GM12873 (cell line): ENCODE measurements around the gene EPB41L3.

Experiments
- CTCF ChIP-seq: IDR thresholded peaks from 2 replicates; pipeline ENCODE4 v1.5.1; 2012; ENCODE audit warnings: low read depth, mild to moderate bottlenecking, moderate library complexity, low read length, control low read depth; ENCODE audit not compliant: insufficient read depth; ENCODE audit errors: missing control alignments

Gene EPB41L3

GRCh38 chr18:5543773-5544389, at the start of gene EPB41L3:
Gene EPB41L3 (minus strand): TSS chr18:5543997. CDS start chr18:5489183, 54,814 bp downstream.
- no peak for TF ChIP-seq CTCF

GRCh38 chr18:5588529-5588928, 44.7 kb upstream of the EPB41L3 start:
- no peak for TF ChIP-seq CTCF

- no peak for TF ChIP-seq CTCF
These were observed 41.9 kb upstream of the EPB41L3 start for GRCh38 chr18:5585653-5586052.

GRCh38 chr18:5584746-5585417, 41.1 kb upstream of the EPB41L3 start:
- TF ChIP-seq CTCF, result no peak

- TF ChIP-seq CTCF, result no peak
These were observed 39.3 kb upstream of the EPB41L3 start for GRCh38 chr18:5582849-5583681.

GRCh38 chr18:5582076-5582475, 38.3 kb upstream of the EPB41L3 start:
- no peak for TF ChIP-seq CTCF

GRCh38 chr18:5574843-5575242, 31.0 kb upstream of the EPB41L3 start:
- TF ChIP-seq CTCF, result no peak
